ENCODE measurements around the gene ACP5.

Gene ACP5

DNA sequence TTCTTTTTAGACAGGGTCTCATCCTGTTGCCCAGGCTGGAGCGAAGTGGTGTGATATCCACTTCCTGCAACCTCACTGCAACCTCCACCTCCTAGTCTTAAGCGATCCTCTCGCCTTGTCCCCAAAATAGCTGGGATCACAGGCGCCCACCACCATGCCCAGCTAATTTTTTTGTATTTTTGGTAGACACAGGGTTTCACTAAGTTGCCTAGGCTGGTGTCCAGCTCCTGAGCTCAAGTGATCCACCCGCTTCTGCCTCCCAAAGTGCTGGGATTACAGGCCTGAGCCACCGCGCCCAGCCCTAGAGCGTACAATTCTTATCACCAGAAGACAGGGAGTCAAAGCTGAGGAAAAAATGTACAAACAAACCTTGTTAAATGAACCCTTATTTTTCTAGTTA, 13.9 kb downstream of the ACP5 start:
- TF ChIP-seq, protein P1, sequence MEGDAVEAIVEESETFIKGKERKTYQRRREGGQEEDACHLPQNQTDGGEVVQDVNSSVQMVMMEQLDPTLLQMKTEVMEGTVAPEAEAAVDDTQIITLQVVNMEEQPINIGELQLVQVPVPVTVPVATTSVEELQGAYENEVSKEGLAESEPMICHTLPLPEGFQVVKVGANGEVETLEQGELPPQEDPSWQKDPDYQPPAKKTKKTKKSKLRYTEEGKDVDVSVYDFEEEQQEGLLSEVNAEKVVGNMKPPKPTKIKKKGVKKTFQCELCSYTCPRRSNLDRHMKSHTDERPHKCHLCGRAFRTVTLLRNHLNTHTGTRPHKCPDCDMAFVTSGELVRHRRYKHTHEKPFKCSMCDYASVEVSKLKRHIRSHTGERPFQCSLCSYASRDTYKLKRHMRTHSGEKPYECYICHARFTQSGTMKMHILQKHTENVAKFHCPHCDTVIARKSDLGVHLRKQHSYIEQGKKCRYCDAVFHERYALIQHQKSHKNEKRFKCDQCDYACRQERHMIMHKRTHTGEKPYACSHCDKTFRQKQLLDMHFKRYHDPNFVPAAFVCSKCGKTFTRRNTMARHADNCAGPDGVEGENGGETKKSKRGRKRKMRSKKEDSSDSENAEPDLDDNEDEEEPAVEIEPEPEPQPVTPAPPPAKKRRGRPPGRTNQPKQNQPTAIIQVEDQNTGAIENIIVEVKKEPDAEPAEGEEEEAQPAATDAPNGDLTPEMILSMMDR (IDR thresholded peaks at IDR 0.05; ENCODE audit: insufficient read depth, low read depth, low read length, missing control alignments), result no peak
- DNase-seq (ENCODE audit: low read depth), result no peak
- no peak overlapping the region for H3K4me3 ChIP-seq (ENCODE audit: low read depth, low read length)

DNA sequence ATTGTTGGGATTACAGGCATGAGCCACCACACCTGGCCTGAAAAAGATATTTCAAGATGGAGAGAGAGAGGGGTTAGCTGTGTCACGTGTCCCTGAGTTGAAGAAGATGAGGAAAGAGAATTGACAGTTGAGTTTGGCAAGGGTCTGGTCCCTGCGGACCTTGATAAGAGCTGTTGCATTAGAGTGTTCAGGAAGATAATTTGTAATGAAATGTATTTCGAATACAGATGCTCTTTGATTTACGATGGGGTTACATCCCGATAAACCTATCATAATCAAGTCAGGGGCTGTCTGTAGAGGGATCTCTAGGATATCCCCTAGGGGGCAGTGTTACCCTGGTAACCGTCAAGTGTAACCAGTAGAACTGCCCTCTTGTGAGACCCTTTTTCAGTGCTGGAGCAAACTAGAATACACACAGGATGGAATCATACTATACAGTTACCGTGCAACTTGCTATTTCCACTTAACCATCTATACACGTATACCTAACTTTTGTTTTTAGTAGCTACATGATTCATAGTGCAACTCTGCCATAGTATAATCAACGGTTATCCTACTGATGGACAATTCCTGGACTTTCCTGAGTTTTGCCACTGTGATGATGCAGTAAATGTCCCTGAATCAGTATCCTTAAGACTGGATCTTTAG, 16.9 kb downstream of the ACP5 start:
- H3K4me3 ChIP-seq (ENCODE audit: low read depth, low read length), result peak overlapping the region; percentile 94
- DNase-seq (ENCODE audit: low read depth), result peak; percentile 93
- TF ChIP-seq, protein P1 (IDR thresholded peaks at IDR 0.05; ENCODE audit: insufficient read depth, low read depth, low read length, missing control alignments), result peak; percentile 80

GRCh38 chr19:11558881-11559828, 18.3 kb downstream of the ACP5 start, which contains the start of gene ELOF1:
Gene ELOF1 (minus strand): TSS chr19:11559230. CDS start chr19:11554347, 4,883 bp downstream.
- TF ChIP-seq, protein P1 (IDR thresholded peaks at IDR 0.05; ENCODE audit: insufficient read depth, low read depth, low read length, missing control alignments), result no peak
- DNase-seq (ENCODE audit: low read depth), result peak; percentile 99
- H3K4me3 ChIP-seq (ENCODE audit: low read depth, low read length), result peak within 1 kb of the TSS; percentile 94

DNA sequence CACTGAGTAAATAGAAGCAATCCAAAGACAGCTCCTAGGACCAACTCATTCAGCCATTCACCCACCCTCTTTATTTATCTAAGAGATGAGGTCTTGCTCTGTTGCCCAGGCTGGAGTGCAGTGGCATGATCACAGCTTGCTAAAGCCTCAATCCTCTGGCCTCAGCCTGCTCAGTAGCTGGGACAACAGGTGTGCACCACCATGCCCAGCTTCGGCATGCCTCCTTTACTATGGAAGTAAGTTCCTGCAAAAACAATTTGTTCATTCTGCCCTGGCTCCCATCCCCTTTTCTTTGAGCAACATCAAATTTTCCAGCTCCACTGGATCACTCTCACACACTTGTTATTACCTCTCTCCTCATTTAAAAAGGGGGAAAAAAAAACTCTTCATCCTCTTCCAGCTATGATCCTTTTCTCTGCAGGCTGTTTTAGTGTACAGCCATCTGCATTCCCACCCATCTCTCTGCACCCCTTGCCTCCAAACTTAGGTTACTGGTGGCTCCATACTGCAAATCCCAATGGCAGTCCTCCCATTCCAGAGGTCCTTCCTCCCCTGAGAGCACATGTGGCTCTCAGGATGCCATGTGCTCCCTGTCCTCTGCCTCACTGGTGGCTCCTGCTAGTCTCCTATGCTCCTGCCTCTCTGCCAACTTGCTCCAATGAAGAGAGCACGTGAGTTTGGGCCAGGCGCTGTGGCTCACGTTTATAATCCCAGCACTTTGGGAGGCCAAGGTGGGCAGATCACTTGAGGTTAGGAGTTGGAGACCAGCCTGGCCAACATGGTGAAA, 20.6 kb downstream of the ACP5 start:
- DNase-seq (ENCODE audit: low read depth), result no peak
- H3K4me3 ChIP-seq (ENCODE audit: low read depth, low read length), result no peak overlapping the region
- TF ChIP-seq, protein P1 (IDR thresholded peaks at IDR 0.05; ENCODE audit: insufficient read depth, low read depth, low read length, missing control alignments), result no peak

- H3K4me3 ChIP-seq (ENCODE audit: low read depth, low read length), result no peak overlapping the region
Measured at GRCh38 chr19:11555246-11555645, 22.2 kb downstream of the ACP5 start.

GRCh38 chr19:11554160-11554559, 23.3 kb downstream of the ACP5 start:
- peak; percentile 83 for DNase-seq (ENCODE audit: low read depth)
- TF ChIP-seq, protein P1 (IDR thresholded peaks at IDR 0.05; ENCODE audit: insufficient read depth, low read depth, low read length, missing control alignments), result no peak
- H3K4me3 ChIP-seq (ENCODE audit: low read depth, low read length), result no peak overlapping the region

More at GRCh38 chr19:11555246-11555645, 22.2 kb downstream of the ACP5 start:
- TF ChIP-seq, protein P1 (IDR thresholded peaks at IDR 0.05; ENCODE audit: insufficient read depth, low read depth, low read length, missing control alignments), result no peak
- DNase-seq (ENCODE audit: low read depth), result no peak
